ENCODE data around the gene IP6K1.

The IP6K1 gene

DNA sequence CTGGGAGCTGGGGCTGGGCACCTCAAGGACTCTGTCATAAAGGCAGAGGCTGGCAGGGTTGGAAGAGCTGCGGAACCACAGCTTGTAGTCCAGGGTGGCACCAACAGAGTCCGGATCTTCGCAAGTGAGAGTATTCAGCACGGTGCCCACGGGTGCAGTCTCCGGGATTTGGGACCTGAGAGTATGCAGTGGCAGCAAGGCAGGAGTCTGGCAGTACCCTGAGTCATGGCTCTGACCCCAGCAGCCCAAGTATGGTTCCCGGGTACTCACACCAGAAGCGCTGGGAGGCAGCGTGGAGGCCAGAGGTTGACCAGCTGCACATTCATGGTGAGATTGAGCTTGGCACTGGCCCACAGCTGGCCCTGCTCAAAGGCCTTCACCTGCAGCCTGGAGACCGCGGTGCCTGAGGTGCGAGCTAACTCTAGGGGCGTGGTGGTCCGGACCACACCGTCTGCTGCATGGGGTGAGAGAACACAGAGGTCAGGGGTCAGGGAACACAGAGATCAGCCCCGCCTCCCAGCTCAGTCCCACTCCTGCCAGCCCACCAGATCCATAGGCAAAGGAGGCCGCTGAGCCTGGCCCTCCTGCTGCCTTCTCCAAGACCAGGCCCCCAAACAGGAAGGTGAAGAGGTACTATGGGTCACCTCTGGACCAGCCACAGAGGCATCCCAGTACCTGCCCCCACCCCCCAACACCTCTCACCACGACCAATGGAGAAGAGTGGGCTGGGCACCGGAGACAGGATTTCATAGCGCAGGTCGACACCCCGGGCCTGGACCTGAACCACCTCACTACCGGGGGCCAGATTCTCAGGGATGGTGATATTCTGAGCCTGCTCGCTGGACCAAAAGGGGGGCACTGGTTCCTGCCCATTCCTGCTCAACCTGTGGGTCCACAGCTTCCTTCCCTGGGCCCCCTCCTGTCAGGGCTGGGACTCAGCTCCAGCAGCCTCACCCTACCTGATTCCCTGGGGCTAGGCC lies 8.9 kb upstream of the IP6K1 start:
- Histone ChIP-seq H3K36me3 (ENCODE audit: insufficient read depth, low read length) (no peaks in the 10 kb centered on the region), H4K20me1 (ENCODE audit: insufficient read depth, low read length, poor library complexity, severe bottlenecking) (no peaks in the 10 kb centered on the region), H2AFZ (ENCODE audit: low read length) (no peak overlapping the region), H3K4me1 (ENCODE audit: insufficient read depth, low read length, poor library complexity, severe bottlenecking) (peaks cover 10% of the 10 kb centered on the region), H3K79me2 (ENCODE audit: insufficient read depth, low read length) (no peaks in the 10 kb centered on the region), H3K4me2 (ENCODE audit: low read depth, low read length, poor library complexity, severe bottlenecking) (no peak overlapping the region), H3K9me2 (replicated peaks; ENCODE audit: low read depth, low read length) (no peaks in the 10 kb centered on the region), H3K9me3 (ENCODE audit: insufficient read depth, low read depth, low read length) (no peaks in the 10 kb centered on the region), H3F3A (ENCODE audit: low read depth) (no peaks in the 10 kb centered on the region), H3K9ac (ENCODE audit: low read depth, low read length, poor library complexity, severe bottlenecking) (no peak overlapping the region), H3K4me3 (ENCODE audit: low read length, poor library complexity, severe bottlenecking) (no peak overlapping the region), H3K27me3 (ENCODE audit: insufficient read depth, low read length, poor library complexity, severe bottlenecking) (no peaks in the 10 kb centered on the region)
- TF ChIP-seq EZH2phosphoT487 (IDR thresholded peaks at IDR 0.05; ENCODE audit: borderline replicate concordance): no peak
- TF ChIP-seq, protein P1, sequence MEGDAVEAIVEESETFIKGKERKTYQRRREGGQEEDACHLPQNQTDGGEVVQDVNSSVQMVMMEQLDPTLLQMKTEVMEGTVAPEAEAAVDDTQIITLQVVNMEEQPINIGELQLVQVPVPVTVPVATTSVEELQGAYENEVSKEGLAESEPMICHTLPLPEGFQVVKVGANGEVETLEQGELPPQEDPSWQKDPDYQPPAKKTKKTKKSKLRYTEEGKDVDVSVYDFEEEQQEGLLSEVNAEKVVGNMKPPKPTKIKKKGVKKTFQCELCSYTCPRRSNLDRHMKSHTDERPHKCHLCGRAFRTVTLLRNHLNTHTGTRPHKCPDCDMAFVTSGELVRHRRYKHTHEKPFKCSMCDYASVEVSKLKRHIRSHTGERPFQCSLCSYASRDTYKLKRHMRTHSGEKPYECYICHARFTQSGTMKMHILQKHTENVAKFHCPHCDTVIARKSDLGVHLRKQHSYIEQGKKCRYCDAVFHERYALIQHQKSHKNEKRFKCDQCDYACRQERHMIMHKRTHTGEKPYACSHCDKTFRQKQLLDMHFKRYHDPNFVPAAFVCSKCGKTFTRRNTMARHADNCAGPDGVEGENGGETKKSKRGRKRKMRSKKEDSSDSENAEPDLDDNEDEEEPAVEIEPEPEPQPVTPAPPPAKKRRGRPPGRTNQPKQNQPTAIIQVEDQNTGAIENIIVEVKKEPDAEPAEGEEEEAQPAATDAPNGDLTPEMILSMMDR (conservative IDR thresholded peaks at IDR 0.05; ENCODE audit: low read length): no peak

DNA sequence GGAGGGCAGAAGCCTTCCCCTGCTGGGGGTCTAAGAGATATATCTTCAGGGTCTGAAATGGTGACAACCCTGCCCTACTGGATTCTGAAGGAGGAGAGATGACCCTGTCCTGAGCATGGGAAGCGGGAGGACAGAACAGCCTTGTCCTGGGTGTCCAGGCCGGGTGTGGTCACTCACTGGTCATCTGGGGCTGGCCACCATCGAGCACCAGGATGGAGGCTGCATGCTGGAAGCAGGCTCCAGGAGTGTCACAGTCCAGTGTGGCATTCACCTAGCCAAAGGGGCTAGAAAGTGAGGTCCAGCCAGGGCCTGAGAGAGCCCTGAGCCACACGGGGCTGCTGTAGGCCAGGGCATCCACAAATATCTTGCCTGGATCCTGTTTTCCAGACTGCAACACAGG lies 8.1 kb upstream of the IP6K1 start:
- no peaks in the 10 kb centered on the region for H3K9me3 ChIP-seq (ENCODE audit: insufficient read depth, low read depth, low read length)

DNA sequence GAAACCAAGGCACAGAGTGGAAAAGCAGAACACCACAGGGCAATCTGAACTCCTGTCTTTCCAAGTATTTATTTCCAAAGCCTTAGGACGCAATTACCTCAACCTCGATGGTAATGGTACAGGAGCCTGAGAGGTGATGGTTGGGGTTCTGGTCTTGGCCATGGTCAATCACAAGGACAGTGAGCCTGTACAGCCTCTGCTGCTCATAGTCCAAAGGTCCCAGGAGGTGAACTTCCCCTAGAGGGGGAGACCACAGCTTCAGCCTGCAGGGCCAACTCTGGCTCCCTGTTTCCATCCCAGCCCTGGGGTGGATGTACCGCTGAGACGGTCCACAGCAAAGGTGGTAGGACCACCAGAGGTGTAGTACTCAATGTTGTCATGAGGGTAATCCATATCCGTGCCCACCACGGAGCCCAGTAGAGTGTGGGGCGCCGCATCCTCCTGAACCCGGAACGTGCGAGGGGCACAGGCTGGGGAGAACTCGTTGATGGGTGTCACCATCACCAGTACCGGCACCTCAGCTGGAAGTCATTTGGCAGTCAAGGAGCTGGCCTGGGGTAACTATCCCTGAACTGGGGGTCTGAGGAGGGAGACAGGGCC lies 7.2 kb upstream of the IP6K1 start:
- H2AFZ ChIP-seq (ENCODE audit: low read length): no peak overlapping the region
- no peak overlapping the region for H3K4me2 ChIP-seq (ENCODE audit: low read depth, low read length, poor library complexity, severe bottlenecking)
- no peaks in the 10 kb centered on the region for H3K27me3 ChIP-seq (ENCODE audit: insufficient read depth, low read length, poor library complexity, severe bottlenecking)
- no peaks in the 10 kb centered on the region for H3K79me2 ChIP-seq (ENCODE audit: insufficient read depth, low read length)
- no peaks in the 10 kb centered on the region for H3K9me2 ChIP-seq (replicated peaks; ENCODE audit: low read depth, low read length)
- no peak overlapping the region for H3K4me3 ChIP-seq (ENCODE audit: low read length, poor library complexity, severe bottlenecking)
- H4K20me1 ChIP-seq (ENCODE audit: insufficient read depth, low read length, poor library complexity, severe bottlenecking): no peaks in the 10 kb centered on the region
- H3K36me3 ChIP-seq (ENCODE audit: insufficient read depth, low read length): no peaks in the 10 kb centered on the region
- TF ChIP-seq, protein P1 (conservative IDR thresholded peaks at IDR 0.05; ENCODE audit: low read length): no peak
- no peak for TF ChIP-seq EZH2phosphoT487 (IDR thresholded peaks at IDR 0.05; ENCODE audit: borderline replicate concordance)
- peaks cover 17% of the 10 kb centered on the region for H3K4me1 ChIP-seq (ENCODE audit: insufficient read depth, low read length, poor library complexity, severe bottlenecking)
- no peak overlapping the region for H3K9ac ChIP-seq (ENCODE audit: low read depth, low read length, poor library complexity, severe bottlenecking)
- no peaks in the 10 kb centered on the region for H3K9me3 ChIP-seq (ENCODE audit: insufficient read depth, low read depth, low read length)
- no peaks in the 10 kb centered on the region for H3F3A ChIP-seq (ENCODE audit: low read depth)

More for the DNA sequence above, 8.1 kb upstream of the IP6K1 start:
- Histone ChIP-seq H3K4me2 (ENCODE audit: low read depth, low read length, poor library complexity, severe bottlenecking) (no peak overlapping the region), H3K4me1 (ENCODE audit: insufficient read depth, low read length, poor library complexity, severe bottlenecking) (peaks cover 15% of the 10 kb centered on the region), H4K20me1 (ENCODE audit: insufficient read depth, low read length, poor library complexity, severe bottlenecking) (no peaks in the 10 kb centered on the region), H3K9me2 (replicated peaks; ENCODE audit: low read depth, low read length) (no peaks in the 10 kb centered on the region), H3K4me3 (ENCODE audit: low read length, poor library complexity, severe bottlenecking) (no peak overlapping the region), H3F3A (ENCODE audit: low read depth) (no peaks in the 10 kb centered on the region), H3K36me3 (ENCODE audit: insufficient read depth, low read length) (no peaks in the 10 kb centered on the region), H2AFZ (ENCODE audit: low read length) (no peak overlapping the region), H3K79me2 (ENCODE audit: insufficient read depth, low read length) (no peaks in the 10 kb centered on the region), H3K9ac (ENCODE audit: low read depth, low read length, poor library complexity, severe bottlenecking) (no peak overlapping the region), H3K27me3 (ENCODE audit: insufficient read depth, low read length, poor library complexity, severe bottlenecking) (no peaks in the 10 kb centered on the region)
- no peak for TF ChIP-seq EZH2phosphoT487 (IDR thresholded peaks at IDR 0.05; ENCODE audit: borderline replicate concordance)
- TF ChIP-seq, protein P1 (conservative IDR thresholded peaks at IDR 0.05; ENCODE audit: low read length): no peak

Measured in Loucy (cell line).